HG02970 (cell line): ENCODE data around the gene SLC41A3.

ENCODE experiments used
- ATAC-seq: cut with Tn5 transposase; IDR thresholded peaks from one replicate; pipeline ENCODE4 v1.9.1; 2021; ENCODE audit warnings: mild to moderate bottlenecking, moderate library complexity, moderate number of reproducible peaks; ENCODE audit not compliant: unreplicated experiment, low FRiP score

Gene SLC41A3

DNA sequence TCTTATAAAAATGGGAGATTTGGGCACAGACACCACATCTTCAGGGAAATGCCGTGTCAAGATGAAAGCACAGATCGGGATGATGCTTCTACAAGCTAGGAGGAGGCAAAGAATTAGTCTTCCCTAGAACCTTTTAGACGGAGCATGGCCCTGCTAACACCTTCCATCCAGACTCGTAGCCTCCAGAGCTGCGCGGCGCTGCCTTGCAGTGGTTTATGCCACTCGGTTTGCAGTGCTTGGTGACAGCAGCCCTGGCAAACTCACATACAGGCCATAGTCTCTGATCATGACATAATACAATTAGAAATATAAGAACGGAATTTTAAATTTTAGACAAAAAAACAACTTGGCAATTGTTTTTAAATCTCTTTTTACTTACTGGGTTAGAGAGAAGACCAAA, 37.1 kb upstream of the SLC41A3 start:
- no peak for ATAC-seq

DNA sequence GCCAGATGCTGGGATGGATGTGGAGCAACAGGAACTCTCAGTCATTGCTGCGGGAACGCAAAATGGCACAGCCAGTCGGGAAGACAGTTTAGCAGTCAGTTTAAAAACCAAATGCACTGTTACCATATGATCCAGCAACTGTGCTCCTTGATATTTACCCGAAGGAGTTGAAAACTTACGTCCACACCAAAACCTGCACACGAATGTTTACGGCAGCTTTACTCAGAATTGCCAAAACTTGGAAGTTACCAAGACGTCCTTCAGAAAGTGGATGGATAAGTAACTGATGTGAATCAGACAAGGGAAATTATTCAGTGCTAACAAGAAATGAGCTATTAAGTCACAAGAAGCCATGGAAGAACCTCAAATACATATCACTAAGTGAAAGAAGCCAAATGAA, 36.1 kb upstream of the SLC41A3 start:
- ATAC-seq: no peak

DNA sequence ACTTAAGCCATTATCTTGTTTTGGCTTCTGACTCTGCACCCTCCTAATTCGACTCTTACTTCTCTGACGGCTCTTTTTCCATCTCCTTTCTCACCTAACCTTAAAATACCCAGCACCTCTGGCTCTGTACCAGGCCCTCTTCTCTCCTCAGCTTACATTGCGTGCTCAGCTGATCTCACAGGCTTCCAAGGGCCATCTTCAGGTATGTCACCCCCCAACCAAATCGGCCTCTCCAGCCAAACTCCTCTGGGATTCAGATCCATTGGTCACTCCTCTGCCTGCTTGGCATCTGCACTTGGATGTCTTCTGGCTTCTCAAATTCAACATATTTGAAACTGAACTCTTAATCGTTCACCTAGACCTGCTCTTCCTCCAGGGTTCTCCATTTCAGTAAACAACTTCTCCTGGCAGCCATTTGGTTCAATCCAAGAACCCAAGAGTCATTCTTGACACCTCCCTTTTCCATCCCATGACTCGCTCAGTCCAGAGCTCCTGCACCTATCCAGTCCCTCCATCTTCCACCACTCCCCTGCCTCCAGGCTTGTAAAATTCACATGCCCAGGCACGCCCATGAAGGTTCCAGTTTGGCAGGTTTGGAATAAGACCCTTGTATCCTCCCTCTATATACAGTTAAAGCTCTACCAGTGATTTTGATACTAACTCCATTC, 35.2 kb upstream of the SLC41A3 start:
- ATAC-seq: no peak

DNA sequence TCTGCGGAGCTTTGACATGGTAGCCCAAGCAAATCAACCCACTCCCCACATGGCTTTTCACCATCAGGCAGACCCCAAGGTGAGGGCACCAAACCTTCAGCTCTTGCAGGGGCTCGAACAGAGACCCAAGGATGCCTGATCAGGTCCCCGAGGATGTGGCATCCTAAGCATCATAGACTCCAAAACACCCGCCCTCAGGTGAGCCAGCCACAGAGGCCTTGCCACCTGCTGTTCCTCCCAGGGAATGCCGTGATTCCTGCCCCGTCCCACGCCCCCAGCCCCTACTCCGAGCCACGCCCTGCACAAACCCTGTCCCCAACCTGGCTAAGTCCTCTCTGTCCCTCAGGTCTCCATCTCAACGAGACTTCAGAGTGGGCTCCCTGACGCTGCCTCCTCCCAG, 34.7 kb upstream of the SLC41A3 start:
- no peak for ATAC-seq

- ATAC-seq: no peak
These were observed 33.9 kb upstream of the SLC41A3 start for GRCh38 chr3:126117786-126118185.

- no peak for ATAC-seq
These were observed 33.3 kb upstream of the SLC41A3 start for GRCh38 chr3:126117212-126117611.

DNA sequence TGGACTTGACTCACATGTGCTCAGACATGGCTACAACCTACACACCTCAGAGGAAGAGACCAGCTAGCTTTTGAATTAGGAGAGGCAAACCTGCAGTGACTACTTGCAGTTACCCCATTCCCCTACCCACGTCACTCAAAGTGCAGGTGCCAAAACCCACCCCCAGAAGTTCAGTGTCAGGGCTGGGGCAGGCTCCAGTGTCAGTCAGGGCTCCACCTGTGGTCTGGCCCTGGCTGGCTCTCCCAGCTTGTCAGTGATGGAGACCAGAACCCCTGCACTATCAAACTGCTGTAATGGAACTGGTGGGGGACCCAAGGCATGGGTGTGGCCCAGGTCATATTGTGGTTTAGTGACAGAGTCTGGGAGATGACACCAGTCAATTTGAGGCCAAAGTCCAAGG, 32.6 kb upstream of the SLC41A3 start:
- ATAC-seq: no peak

DNA sequence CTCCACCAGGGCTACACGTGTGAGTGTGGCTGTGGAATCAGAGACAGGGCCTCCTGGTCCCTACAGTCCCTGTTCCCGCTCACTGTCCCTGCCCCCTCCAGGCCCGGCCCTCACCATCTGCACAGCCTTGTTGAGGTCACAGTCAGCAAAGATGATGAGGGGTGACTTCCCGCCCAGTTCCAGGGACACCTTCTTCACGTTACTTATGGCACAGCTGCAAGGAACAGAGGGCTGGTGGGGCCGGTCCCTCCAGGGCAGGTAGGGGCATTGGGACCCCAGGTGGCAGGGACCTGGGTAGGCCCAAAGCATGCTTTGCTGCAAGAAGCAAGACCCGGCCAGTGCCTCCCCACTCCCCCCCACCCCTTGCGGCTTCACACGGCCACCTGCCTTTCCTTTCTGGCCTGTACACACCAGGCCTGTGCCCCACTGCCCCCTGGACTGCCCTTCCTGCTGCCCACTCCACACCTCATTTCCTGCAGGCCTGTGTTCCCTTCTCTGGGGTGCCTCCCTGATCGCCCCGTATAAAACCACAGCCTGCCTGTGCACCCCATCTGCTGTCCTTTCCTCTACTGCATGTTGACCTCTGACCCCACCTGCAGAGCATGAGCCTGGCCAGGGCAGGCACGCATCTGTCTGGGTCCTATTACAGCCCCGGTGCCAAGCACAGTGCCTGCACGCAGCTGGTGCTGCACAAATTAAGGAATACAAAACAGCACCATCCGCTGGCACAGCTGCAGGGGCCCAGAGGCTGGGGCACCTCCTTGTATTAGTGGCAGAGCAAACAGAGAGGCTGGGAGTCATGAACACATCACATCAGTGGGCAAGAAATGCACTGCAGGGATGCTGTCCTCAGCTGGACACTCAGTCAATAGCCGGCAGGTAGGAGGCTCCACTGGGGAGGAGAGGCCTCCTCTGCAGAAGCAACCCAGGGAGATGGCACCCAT, 30.8 kb upstream of the SLC41A3 start:
- ATAC-seq: no peak

DNA sequence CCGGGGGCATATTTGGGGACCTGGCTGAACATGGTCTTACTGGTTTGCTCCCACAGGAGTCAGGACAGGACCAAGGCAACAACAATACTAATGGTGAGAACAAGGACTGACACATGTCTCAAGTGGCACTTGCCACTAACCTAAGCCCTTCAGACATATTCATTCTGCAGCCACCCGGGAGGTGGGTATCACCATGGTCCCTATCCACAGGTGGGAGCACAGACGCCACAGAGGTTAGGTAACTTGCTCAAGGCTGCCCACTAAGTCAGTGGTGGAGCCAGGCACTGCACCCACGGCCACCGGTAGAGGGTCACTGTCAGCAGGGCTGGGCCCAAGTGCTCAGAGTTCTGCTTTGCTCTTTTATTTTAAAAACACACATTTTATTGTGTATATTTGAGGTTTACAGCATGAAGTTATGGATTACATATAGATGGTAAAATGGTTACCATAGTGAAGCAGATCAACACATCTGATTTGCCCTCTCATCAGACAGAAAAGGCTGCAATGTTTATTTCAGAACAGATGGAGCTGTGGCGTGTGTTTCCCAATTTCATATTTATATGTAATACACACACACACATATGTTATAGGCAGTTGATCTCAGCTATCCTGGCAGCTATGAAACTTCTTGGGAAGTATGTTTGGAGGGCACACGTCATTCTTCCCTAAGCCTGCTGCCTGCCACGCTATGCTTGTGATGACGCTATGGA, 30.0 kb upstream of the SLC41A3 start:
- no peak for ATAC-seq

GRCh38 chr3:126113238-126113555, 29.3 kb upstream of the SLC41A3 start:
- ATAC-seq: no peak

GRCh38 chr3:126112531-126113237, 28.8 kb upstream of the SLC41A3 start:
- no peak for ATAC-seq

DNA sequence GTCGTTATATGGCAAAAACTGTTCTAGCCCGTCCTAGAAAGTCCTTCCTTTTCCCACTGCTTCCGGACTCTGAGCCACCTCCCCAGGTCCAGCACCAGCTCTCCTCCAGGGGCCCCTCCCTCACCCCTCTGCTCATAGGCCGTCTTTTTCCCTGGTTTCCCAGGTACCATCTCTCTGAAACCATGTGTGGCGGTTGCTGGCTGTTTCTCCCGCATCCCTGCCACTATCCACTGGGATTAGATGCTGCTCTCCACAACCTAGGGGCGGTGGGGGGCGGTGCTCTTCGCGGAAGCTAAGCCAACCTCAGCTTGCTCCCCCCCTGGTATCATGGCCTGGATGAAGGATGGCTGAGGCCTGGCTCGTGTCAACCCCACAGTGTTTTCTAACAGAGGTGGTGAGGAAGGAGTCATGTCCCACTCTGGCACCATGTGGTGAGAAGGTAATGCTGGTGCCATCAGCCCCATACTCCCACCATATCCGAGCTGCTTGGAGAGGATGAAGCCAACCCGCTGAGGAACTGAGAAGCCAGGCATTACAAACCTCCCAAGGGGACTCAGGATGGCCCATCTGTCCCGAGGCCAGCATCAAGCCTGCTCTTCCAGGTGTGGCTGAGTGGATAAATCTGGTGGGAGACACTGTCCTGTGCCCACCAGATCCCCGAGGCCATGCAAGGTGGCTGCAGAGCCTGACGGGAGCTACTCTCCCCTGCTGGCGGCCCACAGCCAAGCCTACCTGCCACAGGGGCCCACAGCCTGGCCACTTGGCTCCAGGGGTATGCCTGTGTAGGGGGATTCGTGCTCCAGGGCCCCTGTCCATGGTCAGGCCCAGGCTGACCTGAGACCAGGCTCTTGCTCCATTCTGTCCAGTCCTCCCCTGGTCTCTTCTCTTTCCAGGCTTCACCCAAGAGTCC, 27.9 kb upstream of the SLC41A3 start:
- no peak for ATAC-seq

DNA sequence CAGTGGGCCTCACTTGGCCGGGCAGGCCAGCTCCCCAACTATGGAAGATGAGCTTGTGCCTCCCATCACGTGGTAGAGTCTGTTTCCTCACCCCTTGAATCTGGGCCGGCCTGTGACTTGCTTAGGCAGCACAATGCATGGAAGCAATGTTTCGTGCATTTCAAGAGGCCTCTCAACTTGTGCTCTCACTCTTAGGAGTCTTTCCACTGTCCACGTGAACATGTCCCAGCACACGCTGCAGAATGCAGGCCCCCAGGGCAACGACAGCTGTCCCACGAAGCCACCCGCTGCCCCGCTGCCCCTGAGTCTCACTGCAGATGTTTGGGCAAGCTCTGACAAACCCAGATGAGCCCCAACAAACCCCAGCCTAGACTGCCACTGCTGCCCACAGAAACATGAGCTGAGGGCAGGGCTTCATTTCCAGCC, 27.2 kb upstream of the SLC41A3 start:
- no peak for ATAC-seq

DNA sequence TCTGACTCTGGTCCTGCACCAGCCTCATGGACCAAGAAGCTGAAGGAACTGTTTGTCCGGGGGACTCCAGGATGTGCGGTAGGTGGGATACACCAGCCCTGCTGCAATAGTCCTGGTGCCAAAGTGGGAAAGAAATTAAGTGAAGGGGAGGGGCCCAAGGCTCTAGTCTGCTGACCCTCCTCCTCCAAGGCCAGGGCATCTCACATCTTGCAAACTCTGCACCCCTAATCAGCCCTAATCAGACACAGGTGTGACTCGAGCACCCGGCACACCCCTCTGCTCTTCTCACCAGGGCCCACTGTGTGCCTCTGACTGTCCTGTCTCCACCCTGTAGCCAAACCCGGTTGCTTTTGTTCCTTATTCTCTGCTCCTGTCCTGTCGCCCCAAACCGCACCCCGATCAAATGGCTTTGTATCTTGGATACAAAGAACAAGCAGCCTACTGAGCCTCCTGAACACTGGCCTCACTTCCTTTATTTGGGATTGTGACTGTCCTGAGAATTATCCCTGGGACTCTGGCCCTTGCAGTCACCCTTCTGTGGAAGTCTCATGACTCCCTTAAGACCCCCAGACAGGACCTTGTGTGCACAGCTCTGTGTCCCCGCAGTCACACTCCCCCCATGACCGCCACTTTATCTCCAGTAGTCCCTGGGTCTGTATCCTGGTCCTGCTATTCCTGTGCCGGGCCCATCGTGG, 26.7 kb upstream of the SLC41A3 start:
- ATAC-seq: no peak

GRCh38 chr3:126109880-126110235, 25.9 kb upstream of the SLC41A3 start:
- ATAC-seq: no peak

- no peak for ATAC-seq
These were observed 25.4 kb upstream of the SLC41A3 start for GRCh38 chr3:126109146-126109879.

DNA sequence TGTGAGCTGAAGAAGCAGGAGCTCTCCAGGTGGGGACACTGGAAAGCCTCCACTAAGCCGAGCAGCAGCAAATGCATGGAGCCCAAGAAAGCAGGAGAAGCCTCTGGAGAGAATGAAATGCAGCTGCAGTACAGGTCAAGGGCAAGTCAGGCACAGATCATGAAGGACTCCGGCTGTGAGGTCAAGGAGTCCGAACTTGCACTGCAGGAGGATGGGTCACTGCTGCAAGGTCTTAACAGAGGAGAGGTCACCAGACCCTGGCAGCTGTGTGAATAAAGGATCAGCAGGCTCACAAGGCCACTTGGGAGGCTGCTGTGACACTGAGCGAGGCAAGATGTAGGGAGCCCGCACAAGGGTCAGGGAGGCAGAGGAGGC, 24.7 kb upstream of the SLC41A3 start:
- no peak for ATAC-seq

DNA sequence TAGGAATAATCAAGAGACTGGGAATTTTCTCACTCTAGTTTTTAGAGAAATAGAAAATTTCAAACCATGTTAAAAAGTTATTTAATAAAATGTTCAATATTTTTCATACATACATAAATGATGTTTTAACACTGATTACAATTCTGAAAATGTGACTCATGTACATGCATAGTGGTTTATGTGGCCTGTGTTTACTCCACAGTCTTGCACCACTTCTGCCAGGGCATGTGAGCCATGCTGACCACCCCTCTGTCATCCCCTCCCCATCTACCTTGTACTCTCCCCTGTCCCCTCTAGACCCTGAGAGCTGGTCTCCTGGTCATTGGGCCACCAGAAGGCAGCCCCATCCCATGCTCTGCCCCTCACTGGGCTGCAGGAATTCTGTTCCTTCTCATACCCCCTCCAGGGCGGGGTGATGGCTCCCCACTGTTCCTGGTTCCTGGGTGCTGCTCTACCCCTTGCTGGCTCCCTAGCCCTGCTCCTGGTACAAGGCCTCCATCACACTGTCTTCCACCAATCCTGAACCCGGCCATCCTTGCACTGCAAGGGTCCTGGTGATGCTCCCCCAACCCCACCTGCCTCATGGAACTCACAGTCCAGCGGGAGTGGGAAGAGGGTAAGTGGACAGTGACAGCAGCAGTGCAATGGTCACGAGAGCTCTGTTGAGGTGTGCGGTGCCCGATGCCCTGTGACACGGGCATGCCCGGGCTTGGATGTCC, 24.2 kb upstream of the SLC41A3 start:
- no peak for ATAC-seq
